ENCODE measurements around the gene RMP24.

Gene RMP24

DNA sequence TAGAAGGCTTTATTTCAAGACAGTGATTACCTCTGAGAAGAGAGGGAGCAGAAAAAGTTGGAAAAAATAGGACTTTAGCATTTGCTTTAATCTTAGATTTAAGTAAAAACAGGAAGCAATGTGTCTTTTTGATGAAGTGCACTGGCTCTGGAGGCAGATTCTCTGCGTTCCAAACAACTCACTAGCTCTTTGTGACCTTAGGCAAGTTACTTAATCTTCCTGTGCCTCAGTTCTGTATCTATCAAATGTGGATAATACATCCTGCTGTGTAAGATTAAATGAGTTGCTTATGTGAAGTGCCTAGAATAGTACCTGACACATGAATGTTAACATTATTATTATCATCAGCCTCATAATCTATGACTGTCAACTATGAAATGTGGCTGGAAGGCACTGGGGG lies 52.5 kb downstream of the RMP24 start:
- Histone ChIP-seq H3K4me3 (ENCODE audit: low read depth, low read length, poor library complexity, severe bottlenecking) (no peak overlapping the region), H3K9me2 (ENCODE audit: low read depth, low read length) (no peaks in the 10 kb centered on the region), H3K9ac (ENCODE audit: low read length) (no peak overlapping the region), H4K20me1 (ENCODE audit: insufficient read depth, low read length) (no peaks in the 10 kb centered on the region), H3K27ac (ENCODE audit: low read depth, low read length, poor library complexity, severe bottlenecking) (no peak overlapping the region), H3K36me3 (ENCODE audit: insufficient read depth, low read length) (peaks cover 55% of the 10 kb centered on the region), H3F3A (ENCODE audit: insufficient read depth, low read length) (no peaks in the 10 kb centered on the region; the same call in 1 of the 2 replicates), H3K4me1 (ENCODE audit: insufficient read depth, low read length, severe bottlenecking) (no peaks in the 10 kb centered on the region), H3K9me3 (ENCODE audit: low read length) (no peaks in the 10 kb centered on the region), H3K27me3 (ENCODE audit: insufficient read depth, low read length) (no peaks in the 10 kb centered on the region), H3K4me2 (ENCODE audit: low read length) (no peak overlapping the region), H3K79me2 (ENCODE audit: insufficient read depth, low read length) (no peaks in the 10 kb centered on the region), H2AFZ (ENCODE audit: low read length) (no peak overlapping the region)
- no peak for TF ChIP-seq CTCF (IDR thresholded peaks at IDR 0.05; ENCODE audit: low read length)
- no peak for TF ChIP-seq EZH2 (IDR thresholded peaks at IDR 0.05; ENCODE audit: borderline replicate concordance, low read length)

- H2AFZ ChIP-seq (ENCODE audit: low read length) = no peak overlapping the region
These were observed 56.4 kb downstream of the RMP24 start for GRCh38 chr18:36028859-36029258.

More at GRCh38 chr18:36028859-36029258, 56.4 kb downstream of the RMP24 start:
- Histone ChIP-seq H3K27me3 (ENCODE audit: insufficient read depth, low read length) (no peaks in the 10 kb centered on the region), H3F3A (ENCODE audit: insufficient read depth, low read length) (no peaks in the 10 kb centered on the region; the same call in 1 of the 2 replicates), H3K9ac (ENCODE audit: low read length) (no peak overlapping the region), H3K4me1 (ENCODE audit: insufficient read depth, low read length, severe bottlenecking) (peaks cover 11% of the 10 kb centered on the region), H3K4me3 (ENCODE audit: low read depth, low read length, poor library complexity, severe bottlenecking) (no peak overlapping the region), H3K79me2 (ENCODE audit: insufficient read depth, low read length) (peaks cover 10% of the 10 kb centered on the region; the same call in 1 of the 2 replicates), H3K9me2 (ENCODE audit: low read depth, low read length) (no peaks in the 10 kb centered on the region), H3K4me2 (ENCODE audit: low read length) (no peak overlapping the region), H3K27ac (ENCODE audit: low read depth, low read length, poor library complexity, severe bottlenecking) (no peak overlapping the region), H3K36me3 (ENCODE audit: insufficient read depth, low read length) (peaks cover 64% of the 10 kb centered on the region), H4K20me1 (ENCODE audit: insufficient read depth, low read length) (no peaks in the 10 kb centered on the region), H3K9me3 (ENCODE audit: low read length) (no peaks in the 10 kb centered on the region)
- TF ChIP-seq CTCF (IDR thresholded peaks at IDR 0.05; ENCODE audit: low read length) (no peak), EZH2 (IDR thresholded peaks at IDR 0.05; ENCODE audit: borderline replicate concordance, low read length) (no peak)
